Thyroid gland (tissue), 4 donors: ENCODE results near the gene C16orf82.

Experiments used
- POLR2A ChIP-seq, 2 donors: fragments of 450-650 bp; IDR thresholded peaks; one replicate each; pipeline ENCODE4 v1.6.1; 2017; ENCODE audit warnings: antibody characterized with exemption in 2 of 2, mild to moderate bottlenecking in 2 of 2, moderate library complexity in 1 of 2
- TF ChIP-seq, protein P1 (sequence below), 6 experiments: fragments of 200-600 bp in 3 of 6; fragments of 450-650 bp in 3 of 6; sonication (generic) in 3 of 6; IDR thresholded peaks; one replicate each; pipeline ENCODE4 v1.5.1; 2016 to 2019; ENCODE audit warnings: antibody characterized with exemption in 6 of 6, mild to moderate bottlenecking in 2 of 6, inconsistent platforms in 1 of 6, moderate library complexity in 1 of 6

DNA sequence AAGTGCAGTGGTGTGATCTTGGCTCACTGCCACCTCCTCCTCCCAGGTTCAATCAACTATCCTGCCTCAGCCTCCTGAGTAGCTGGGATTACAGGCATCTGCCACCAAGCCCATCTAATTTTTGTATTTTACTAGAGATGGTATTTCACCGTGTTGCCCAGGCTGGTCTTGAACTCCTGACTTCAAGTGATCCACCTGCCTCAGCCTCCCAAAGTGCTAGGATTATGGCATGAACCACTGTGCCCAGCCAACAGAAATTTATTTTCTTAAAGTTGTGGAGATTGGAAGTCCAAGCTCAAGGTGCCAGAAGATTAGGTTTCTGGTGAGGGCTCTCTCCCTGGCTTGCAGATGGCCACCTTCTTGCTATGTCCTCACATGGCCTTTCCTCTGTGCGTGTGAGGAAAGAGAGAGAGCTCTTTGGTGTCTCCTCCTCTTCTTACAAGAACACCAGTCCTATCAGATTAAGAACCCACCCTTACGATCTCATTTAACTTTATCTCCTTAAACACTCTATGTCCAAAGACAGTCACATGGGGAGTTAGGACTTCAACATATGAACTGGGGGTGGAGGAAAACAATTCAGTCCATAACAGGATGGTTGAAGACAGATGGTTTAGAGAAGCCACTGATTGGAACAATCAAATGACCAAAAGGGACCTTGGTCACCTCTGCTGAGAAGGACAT, 31.8 kb downstream of the C16orf82 start:
- TF ChIP-seq, protein P1, sequence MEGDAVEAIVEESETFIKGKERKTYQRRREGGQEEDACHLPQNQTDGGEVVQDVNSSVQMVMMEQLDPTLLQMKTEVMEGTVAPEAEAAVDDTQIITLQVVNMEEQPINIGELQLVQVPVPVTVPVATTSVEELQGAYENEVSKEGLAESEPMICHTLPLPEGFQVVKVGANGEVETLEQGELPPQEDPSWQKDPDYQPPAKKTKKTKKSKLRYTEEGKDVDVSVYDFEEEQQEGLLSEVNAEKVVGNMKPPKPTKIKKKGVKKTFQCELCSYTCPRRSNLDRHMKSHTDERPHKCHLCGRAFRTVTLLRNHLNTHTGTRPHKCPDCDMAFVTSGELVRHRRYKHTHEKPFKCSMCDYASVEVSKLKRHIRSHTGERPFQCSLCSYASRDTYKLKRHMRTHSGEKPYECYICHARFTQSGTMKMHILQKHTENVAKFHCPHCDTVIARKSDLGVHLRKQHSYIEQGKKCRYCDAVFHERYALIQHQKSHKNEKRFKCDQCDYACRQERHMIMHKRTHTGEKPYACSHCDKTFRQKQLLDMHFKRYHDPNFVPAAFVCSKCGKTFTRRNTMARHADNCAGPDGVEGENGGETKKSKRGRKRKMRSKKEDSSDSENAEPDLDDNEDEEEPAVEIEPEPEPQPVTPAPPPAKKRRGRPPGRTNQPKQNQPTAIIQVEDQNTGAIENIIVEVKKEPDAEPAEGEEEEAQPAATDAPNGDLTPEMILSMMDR (IDR thresholded peaks at IDR 0.05): no peak
- TF ChIP-seq POLR2A (IDR thresholded peaks at IDR 0.05): no peak
